ENCODE results near the gene NPTXR. TPM values are rescaled to one million over a fixed set of nuclear protein-coding genes. Genes with fewer than 3 reads are reported as not detected.

Gene NPTXR
- total and polyA plus RNA-seq, 10 of the 15 experiments (the other 5 are each of a cell fraction or from before 2014, with no cell fraction given) = 0.02 to 0.38 (median 0.07) TPM; not detected in 2

GRCh38 chr22:38831166-38831945 is 12.5 kb downstream of the NPTXR start:
- in situ Hi-C loops (cut with MboI) = no loop called here
- Histone ChIP-seq H4K20me1 (ENCODE audit: control insufficient read depth, insufficient read depth) (no peaks in the 10 kb centered on the region), H3K9ac (ENCODE audit: control insufficient read depth, insufficient read depth, low read length) (no peak overlapping the region), H3K36me3 (ENCODE audit: control insufficient read depth in 2 of 2, insufficient read depth in 2 of 2, low read length in 1 of 2) (no peaks in the 10 kb centered on the region), H3K4me3 (no peak overlapping the region), H3K27me3 (replicated peaks in 1 of 2; ENCODE audit: control insufficient read depth in 2 of 2, insufficient read depth in 2 of 2, low read length in 1 of 2) (no peaks in the 10 kb centered on the region), H3K79me2 (ENCODE audit: control insufficient read depth, insufficient read depth, low read length) (no peaks in the 10 kb centered on the region), H3K4me2 (ENCODE audit: control insufficient read depth, insufficient read depth) (no peak overlapping the region), H3K4me1 (ENCODE audit: control insufficient read depth, insufficient read depth, low read length) (no peaks in the 10 kb centered on the region), H3K9me3 (replicated peaks; ENCODE audit: control insufficient read depth, insufficient read depth, low read length) (no peaks in the 10 kb centered on the region), H2AFZ (ENCODE audit: control insufficient read depth, low read depth, low read length) (no peak overlapping the region), H3K27ac (ENCODE audit: control insufficient read depth, insufficient read depth) (no peak overlapping the region)
- intact Hi-C loops (cut with micrococcal nuclease; ENCODE audit: unreplicated experiment) = no loop called here
- ATAC-seq (no peak), DNase-seq (ENCODE audit: low read depth, low spot score) (no peak), FAIRE-seq (no peak)
- whole genome bisulfite sequencing (ENCODE audit: insufficient coverage, insufficient replicate concordance, low lambda C conversion rate, missing lambda C conversion rate) = 50% methylated on average over 16 of the region's 16 CpGs
- CTCF ChIA-PET = no interaction called here
- SMC1A ChIA-PET (ENCODE audit: uncharacterized antibody, unreplicated experiment) = no interaction called here
- BruUV-seq (replicated peaks) = no TSS peak
- no peak for TF ChIP-seq BCLAF1 (IDR thresholded peaks at IDR 0.05)
- TF ChIP-seq JUNB (IDR thresholded peaks at IDR 0.05) = no peak
- TF ChIP-seq MYC (IDR thresholded peaks at IDR 0.05; ENCODE audit: insufficient read depth, insufficient read length, insufficient replicate concordance, low read length, severe bottlenecking) = no peak
- TF ChIP-seq NRF1 (conservative IDR thresholded peaks at IDR 0.05; ENCODE audit: low read depth, low read length) = no peak
- TF ChIP-seq SIX5 (IDR thresholded peaks at IDR 0.05; ENCODE audit: low read depth, low read length, severe bottlenecking) = no peak
- no peak for TF ChIP-seq CHD2 (IDR thresholded peaks at IDR 0.05; ENCODE audit: borderline replicate concordance, low read depth, low read length)
- TF ChIP-seq EGR1 (IDR thresholded peaks at IDR 0.05; ENCODE audit: borderline replicate concordance in 1 of 2, low read depth in 2 of 2, low read length in 2 of 2) = no peak
- TF ChIP-seq ZNF207 (IDR thresholded peaks at IDR 0.05; ENCODE audit: borderline replicate concordance) = no peak
- no peak for TF ChIP-seq SMC3 (IDR thresholded peaks at IDR 0.05; ENCODE audit: borderline replicate concordance, low read length)
- no peak for TF ChIP-seq CREM (IDR thresholded peaks at IDR 0.05; ENCODE audit: low read depth)
- no peak for TF ChIP-seq ZNF274 (IDR thresholded peaks at IDR 0.05; ENCODE audit: insufficient read depth, insufficient read length)
- TF ChIP-seq NFIC (IDR thresholded peaks at IDR 0.05; ENCODE audit: low read depth, low read length) = no peak
- TF ChIP-seq MTA2 (IDR thresholded peaks at IDR 0.05; ENCODE audit: low read depth) = no peak
- no peak for TF ChIP-seq SREBF1 (IDR thresholded peaks at IDR 0.05; ENCODE audit: low read length)
- TF ChIP-seq ZNF217 (IDR thresholded peaks at IDR 0.05) = no peak
- TF ChIP-seq PBX3 (IDR thresholded peaks at IDR 0.05; ENCODE audit: insufficient replicate concordance, low read depth, low read length) = no peak
- TF ChIP-seq BRCA1 (IDR thresholded peaks at IDR 0.05; ENCODE audit: low read depth, low read length) = no peak
- TF ChIP-seq NR2F1 (conservative IDR thresholded peaks at IDR 0.05) = no peak
- POLR2A ChIA-PET = no interaction called here
- RAD21 ChIA-PET (ENCODE audit: unreplicated experiment) = no interaction called here

All from GM12878 (cell line).